H1 (cell line): ENCODE measurements around the gene HNRNPA1. TPM values are rescaled to one million over a fixed set of nuclear protein-coding genes. Genes with fewer than 3 reads are reported as not detected.

ENCODE experiments used
- BACH1 ChIP-seq: IDR thresholded peaks from 2 replicates; pipeline ENCODE4 v1.6.1; 2012; ENCODE audit warnings: low read length, improper control_type of control experiment
- KDM5A ChIP-seq: fragments of 200-600 bp; IDR thresholded peaks from 2 replicates; pipeline ENCODE4 v1.7.1; 2012; ENCODE audit warnings: mild to moderate bottlenecking, low read length, inconsistent platforms, mixed read lengths
- POLR2A ChIP-seq, 2 experiments: IDR thresholded peaks; 1 replicate in 1 of 2; 2 replicates in 1 of 2; pipeline ENCODE4 v1.6.1; 2011; ENCODE audit warnings: low read depth in 2 of 2, low read length in 2 of 2, mild to moderate bottlenecking in 2 of 2; ENCODE audit errors: control extremely low read depth in 1 of 2
- SIN3A ChIP-seq, 2 experiments: IDR thresholded peaks in 1 of 2; conservative IDR thresholded peaks in 1 of 2; 2 replicates each; pipeline ENCODE4 v1.6.1; 2011 to 2012; ENCODE audit warnings: low read length in 2 of 2, improper control_type of control experiment in 1 of 2, low read depth in 1 of 2, mild to moderate bottlenecking in 1 of 2
- SIRT6 ChIP-seq: IDR thresholded peaks from one replicate; pipeline ENCODE4 v1.7.1; 2012; ENCODE audit warnings: low read length, inconsistent platforms
- TAF7 ChIP-seq: optimal IDR thresholded peaks from 2 replicates; pipeline ENCODE3; 2011; ENCODE audit warnings: low read depth, mild to moderate bottlenecking, inconsistent platforms, low read length, moderate library complexity, borderline replicate concordance
- polyA plus RNA-seq, 7 experiments: library from polyadenylated mRNA; depleted of rRNA in 3 of 7; stranded (reverse) in 5 of 7; unstranded in 2 of 7; fragments of >200 nt in 5 of 7; fragments of 200-250 nt in 2 of 7; gene quantifications; 1 replicate in 5 of 7; 2 replicates in 1 of 7; 4 replicates in 1 of 7; pipeline versions ENCODE4 v1.2.1 to v1.2.3, GENCODE V29; 2011 to 2013; ENCODE audit warnings: missing spikeins in 2 of 7, mixed read lengths in 2 of 7
- total RNA-seq: library from RNA; stranded (reverse); fragmentation: NEBNext Ultra II Directional; extraction: Animal tissue kit (Norgen Biotek cat#: 25700); gene quantifications from 2 replicates; pipeline ENCODE4 v1.2.1, GENCODE V29; 2021
- TF ChIP-seq, protein P1 (sequence below), 3 experiments: IDR thresholded peaks; 1 replicate in 2 of 3; 2 replicates in 1 of 3; pipeline versions ENCODE4 v1.5.1 to v1.6.1; 2011; ENCODE audit warnings: low read length in 3 of 3, mild to moderate bottlenecking in 3 of 3, inconsistent platforms in 2 of 3, low read depth in 1 of 3, moderate library complexity in 1 of 3; ENCODE audit not compliant: insufficient read depth in 1 of 3; ENCODE audit errors: control extremely low read depth in 1 of 3
- TF ChIP-seq, protein P2 (sequence below): IDR thresholded peaks from 2 replicates; pipeline ENCODE4 v1.6.1; 2011; ENCODE audit warnings: low read length, improper control_type of control experiment
- TF ChIP-seq, protein P3 (sequence below): IDR thresholded peaks from 2 replicates; pipeline ENCODE4 v1.6.1; 2012; ENCODE audit warnings: inconsistent platforms

HNRNPA1 gene
- total and polyA plus RNA-seq, 2 of the 8 experiments (the other 6 are each of a cell fraction or from before 2014, with no cell fraction given): 835 to 2,738 TPM

GRCh38 chr12:54258201-54258681 is 22.3 kb upstream of the HNRNPA1 start (continued):
- TF ChIP-seq, protein P1, sequence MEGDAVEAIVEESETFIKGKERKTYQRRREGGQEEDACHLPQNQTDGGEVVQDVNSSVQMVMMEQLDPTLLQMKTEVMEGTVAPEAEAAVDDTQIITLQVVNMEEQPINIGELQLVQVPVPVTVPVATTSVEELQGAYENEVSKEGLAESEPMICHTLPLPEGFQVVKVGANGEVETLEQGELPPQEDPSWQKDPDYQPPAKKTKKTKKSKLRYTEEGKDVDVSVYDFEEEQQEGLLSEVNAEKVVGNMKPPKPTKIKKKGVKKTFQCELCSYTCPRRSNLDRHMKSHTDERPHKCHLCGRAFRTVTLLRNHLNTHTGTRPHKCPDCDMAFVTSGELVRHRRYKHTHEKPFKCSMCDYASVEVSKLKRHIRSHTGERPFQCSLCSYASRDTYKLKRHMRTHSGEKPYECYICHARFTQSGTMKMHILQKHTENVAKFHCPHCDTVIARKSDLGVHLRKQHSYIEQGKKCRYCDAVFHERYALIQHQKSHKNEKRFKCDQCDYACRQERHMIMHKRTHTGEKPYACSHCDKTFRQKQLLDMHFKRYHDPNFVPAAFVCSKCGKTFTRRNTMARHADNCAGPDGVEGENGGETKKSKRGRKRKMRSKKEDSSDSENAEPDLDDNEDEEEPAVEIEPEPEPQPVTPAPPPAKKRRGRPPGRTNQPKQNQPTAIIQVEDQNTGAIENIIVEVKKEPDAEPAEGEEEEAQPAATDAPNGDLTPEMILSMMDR (IDR thresholded peaks at IDR 0.05; ENCODE audit: control extremely low read depth in 1 of 3, insufficient read depth in 1 of 3, low read depth in 1 of 3, low read length in 3 of 3): no peak
- TF ChIP-seq SIN3A (conservative IDR thresholded peaks at IDR 0.05 in 1 of 2, IDR thresholded peaks at IDR 0.05 in 1 of 2; ENCODE audit: low read depth in 1 of 2, low read length in 2 of 2) (no peak), POLR2A (IDR thresholded peaks at IDR 0.05; ENCODE audit: control extremely low read depth in 1 of 2, low read depth in 2 of 2, low read length in 2 of 2) (no peak), SIRT6 (no peak), TAF7 (no peak), KDM5A (no peak), BACH1 (no peak)
- TF ChIP-seq, protein P2, sequence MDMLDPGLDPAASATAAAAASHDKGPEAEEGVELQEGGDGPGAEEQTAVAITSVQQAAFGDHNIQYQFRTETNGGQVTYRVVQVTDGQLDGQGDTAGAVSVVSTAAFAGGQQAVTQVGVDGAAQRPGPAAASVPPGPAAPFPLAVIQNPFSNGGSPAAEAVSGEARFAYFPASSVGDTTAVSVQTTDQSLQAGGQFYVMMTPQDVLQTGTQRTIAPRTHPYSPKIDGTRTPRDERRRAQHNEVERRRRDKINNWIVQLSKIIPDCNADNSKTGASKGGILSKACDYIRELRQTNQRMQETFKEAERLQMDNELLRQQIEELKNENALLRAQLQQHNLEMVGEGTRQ: no peak
- TF ChIP-seq, protein P3, sequence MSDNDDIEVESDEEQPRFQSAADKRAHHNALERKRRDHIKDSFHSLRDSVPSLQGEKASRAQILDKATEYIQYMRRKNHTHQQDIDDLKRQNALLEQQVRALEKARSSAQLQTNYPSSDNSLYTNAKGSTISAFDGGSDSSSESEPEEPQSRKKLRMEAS: no peak
- TF ChIP-seq, all 59 proteins: peak for 0
